Measurements from ENCODE around the gene TFIP11. TPM values are rescaled to one million over a fixed set of nuclear protein-coding genes. Genes with fewer than 3 reads are reported as not detected.

The TFIP11 gene
- total and polyA plus RNA-seq, 9 of the 15 experiments (the other 6 are each of a cell fraction or from before 2014, with no cell fraction given) = 11.5 to 38.1 (median 25.2) TPM

DNA sequence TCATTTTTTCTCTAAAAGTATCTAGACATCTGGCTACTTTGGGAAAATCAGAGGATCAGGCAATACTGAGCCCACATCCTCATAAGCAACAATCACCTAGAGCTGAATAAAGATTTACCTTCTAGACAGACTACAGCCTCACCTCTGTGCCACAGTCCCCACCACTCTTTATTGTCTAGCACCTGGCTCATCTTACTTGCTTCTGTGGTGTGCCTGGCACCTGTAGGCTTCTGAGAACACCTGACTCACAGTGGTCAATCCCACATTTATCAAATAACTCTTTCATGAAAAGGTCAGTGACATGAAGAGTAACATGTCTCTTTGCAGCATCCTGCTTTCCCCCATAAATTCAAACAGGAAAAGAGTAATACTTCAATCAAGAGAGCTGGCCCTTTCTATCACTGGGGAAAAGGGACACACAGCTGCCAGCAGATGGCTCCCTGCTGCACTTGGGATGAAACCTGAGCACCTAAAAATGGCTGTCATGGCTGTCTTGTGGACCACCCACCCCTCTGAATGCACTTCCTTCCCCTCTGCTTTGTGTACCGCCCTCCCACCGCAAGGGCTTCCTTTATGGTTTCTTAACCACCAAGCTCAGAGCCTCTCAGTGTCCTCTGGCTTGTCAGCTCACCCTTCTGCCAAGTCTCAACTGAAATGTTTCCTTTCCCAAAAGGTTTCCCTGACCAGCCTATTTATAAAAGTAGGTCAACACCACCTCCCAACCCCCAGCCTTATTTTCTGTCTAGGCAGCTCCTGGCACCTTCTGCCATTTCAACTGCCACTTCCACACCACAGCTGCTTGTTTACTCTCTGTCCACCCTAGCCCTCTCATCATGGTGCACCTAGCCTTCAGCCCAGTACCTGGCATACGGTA is 9.3 kb downstream of the TFIP11 start (continued):
- TF ChIP-seq, protein P1, sequence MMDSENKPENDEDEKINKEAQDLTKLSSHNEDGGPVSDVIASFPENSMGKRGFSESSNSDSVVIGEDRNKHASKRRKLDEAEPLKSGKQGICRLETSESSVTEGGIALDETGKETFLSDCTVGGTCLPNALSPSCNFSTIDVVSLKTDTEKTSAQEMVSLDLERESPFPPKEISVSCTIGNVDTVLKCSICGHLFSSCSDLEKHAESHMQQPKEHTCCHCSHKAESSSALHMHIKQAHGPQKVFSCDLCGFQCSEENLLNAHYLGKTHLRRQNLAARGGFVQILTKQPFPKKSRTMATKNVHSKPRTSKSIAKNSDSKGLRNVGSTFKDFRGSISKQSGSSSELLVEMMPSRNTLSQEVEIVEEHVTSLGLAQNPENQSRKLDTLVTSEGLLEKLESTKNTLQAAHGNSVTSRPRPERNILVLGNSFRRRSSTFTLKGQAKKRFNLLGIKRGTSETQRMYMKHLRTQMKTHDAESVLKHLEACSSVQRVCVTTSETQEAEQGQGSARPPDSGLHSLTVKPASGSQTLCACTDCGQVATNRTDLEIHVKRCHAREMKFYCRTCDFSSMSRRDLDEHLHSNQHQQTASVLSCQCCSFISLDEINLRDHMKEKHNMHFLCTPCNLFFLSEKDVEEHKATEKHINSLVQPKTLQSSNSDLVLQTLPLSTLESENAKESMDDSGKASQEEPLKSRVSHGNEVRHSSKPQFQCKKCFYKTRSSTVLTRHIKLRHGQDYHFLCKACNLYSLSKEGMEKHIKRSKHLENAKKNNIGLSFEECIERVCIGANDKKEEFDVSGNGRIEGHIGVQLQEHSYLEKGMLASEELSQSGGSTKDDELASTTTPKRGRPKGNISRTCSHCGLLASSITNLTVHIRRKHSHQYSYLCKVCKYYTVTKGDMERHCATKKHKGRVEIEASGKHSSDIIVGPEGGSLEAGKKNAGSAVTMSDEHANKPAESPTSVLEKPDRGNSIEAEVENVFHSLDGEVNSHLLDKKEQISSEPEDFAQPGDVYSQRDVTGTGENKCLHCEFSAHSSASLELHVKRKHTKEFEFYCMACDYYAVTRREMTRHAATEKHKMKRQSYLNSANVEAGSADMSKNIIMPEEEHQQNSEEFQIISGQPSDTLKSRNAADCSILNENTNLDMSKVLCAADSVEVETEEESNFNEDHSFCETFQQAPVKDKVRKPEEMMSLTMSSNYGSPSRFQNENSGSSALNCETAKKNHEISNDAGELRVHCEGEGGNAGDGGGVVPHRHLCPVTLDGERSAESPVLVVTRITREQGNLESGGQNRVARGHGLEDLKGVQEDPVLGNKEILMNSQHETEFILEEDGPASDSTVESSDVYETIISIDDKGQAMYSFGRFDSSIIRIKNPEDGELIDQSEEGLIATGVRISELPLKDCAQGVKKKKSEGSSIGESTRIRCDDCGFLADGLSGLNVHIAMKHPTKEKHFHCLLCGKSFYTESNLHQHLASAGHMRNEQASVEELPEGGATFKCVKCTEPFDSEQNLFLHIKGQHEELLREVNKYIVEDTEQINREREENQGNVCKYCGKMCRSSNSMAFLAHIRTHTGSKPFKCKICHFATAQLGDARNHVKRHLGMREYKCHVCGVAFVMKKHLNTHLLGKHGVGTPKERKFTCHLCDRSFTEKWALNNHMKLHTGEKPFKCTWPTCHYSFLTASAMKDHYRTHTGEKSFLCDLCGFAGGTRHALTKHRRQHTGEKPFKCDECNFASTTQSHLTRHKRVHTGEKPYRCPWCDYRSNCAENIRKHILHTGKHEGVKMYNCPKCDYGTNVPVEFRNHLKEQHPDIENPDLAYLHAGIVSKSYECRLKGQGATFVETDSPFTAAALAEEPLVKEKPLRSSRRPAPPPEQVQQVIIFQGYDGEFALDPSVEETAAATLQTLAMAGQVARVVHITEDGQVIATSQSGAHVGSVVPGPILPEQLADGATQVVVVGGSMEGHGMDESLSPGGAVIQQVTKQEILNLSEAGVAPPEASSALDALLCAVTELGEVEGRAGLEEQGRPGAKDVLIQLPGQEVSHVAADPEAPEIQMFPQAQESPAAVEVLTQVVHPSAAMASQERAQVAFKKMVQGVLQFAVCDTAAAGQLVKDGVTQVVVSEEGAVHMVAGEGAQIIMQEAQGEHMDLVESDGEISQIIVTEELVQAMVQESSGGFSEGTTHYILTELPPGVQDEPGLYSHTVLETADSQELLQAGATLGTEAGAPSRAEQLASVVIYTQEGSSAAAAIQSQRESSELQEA (IDR thresholded peaks at IDR 0.05; ENCODE audit: low read depth) = no peak
- TF ChIP-seq THRAP3 (IDR thresholded peaks at IDR 0.05; ENCODE audit: borderline replicate concordance) (no peak), HDGF (IDR thresholded peaks at IDR 0.05) (no peak), NR3C1 (CRISPR knock-in tag; IDR thresholded peaks at IDR 0.05) (no peak), DDX20 (tag; IDR thresholded peaks at IDR 0.05; ENCODE audit: low read depth) (no peak), ZFP30 (CRISPR knock-in tag; IDR thresholded peaks at IDR 0.05; ENCODE audit: borderline replicate concordance) (no peak), ZNF830 (CRISPR knock-in tag; IDR thresholded peaks at IDR 0.05) (no peak)
- TF ChIP-seq, protein P2, sequence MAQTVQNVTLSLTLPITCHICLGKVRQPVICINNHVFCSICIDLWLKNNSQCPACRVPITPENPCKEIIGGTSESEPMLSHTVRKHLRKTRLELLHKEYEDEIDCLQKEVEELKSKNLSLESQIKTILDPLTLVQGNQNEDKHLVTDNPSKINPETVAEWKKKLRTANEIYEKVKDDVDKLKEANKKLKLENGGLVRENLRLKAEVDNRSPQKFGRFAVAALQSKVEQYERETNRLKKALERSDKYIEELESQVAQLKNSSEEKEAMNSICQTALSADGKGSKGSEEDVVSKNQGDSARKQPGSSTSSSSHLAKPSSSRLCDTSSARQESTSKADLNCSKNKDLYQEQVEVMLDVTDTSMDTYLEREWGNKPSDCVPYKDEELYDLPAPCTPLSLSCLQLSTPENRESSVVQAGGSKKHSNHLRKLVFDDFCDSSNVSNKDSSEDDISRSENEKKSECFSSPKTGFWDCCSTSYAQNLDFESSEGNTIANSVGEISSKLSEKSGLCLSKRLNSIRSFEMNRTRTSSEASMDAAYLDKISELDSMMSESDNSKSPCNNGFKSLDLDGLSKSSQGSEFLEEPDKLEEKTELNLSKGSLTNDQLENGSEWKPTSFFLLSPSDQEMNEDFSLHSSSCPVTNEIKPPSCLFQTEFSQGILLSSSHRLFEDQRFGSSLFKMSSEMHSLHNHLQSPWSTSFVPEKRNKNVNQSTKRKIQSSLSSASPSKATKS (CRISPR knock-in tag; IDR thresholded peaks at IDR 0.05) = no peak
- TF ChIP-seq, protein P3, sequence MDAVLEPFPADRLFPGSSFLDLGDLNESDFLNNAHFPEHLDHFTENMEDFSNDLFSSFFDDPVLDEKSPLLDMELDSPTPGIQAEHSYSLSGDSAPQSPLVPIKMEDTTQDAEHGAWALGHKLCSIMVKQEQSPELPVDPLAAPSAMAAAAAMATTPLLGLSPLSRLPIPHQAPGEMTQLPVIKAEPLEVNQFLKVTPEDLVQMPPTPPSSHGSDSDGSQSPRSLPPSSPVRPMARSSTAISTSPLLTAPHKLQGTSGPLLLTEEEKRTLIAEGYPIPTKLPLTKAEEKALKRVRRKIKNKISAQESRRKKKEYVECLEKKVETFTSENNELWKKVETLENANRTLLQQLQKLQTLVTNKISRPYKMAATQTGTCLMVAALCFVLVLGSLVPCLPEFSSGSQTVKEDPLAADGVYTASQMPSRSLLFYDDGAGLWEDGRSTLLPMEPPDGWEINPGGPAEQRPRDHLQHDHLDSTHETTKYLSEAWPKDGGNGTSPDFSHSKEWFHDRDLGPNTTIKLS (IDR thresholded peaks at IDR 0.05; ENCODE audit: borderline replicate concordance, low read depth) = no peak
- TF ChIP-seq, protein P4, sequence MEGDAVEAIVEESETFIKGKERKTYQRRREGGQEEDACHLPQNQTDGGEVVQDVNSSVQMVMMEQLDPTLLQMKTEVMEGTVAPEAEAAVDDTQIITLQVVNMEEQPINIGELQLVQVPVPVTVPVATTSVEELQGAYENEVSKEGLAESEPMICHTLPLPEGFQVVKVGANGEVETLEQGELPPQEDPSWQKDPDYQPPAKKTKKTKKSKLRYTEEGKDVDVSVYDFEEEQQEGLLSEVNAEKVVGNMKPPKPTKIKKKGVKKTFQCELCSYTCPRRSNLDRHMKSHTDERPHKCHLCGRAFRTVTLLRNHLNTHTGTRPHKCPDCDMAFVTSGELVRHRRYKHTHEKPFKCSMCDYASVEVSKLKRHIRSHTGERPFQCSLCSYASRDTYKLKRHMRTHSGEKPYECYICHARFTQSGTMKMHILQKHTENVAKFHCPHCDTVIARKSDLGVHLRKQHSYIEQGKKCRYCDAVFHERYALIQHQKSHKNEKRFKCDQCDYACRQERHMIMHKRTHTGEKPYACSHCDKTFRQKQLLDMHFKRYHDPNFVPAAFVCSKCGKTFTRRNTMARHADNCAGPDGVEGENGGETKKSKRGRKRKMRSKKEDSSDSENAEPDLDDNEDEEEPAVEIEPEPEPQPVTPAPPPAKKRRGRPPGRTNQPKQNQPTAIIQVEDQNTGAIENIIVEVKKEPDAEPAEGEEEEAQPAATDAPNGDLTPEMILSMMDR (IDR thresholded peaks at IDR 0.05 in 2 of 3, conservative IDR thresholded peaks at IDR 0.05 in 1 of 3; ENCODE audit: insufficient read depth in 2 of 3, low read depth in 1 of 3, low read length in 3 of 3) = peak; percentile 39 to 58 (median 50); a peak in 5 of 6 replicates
